Sigmoid colon (tissue), 4 donors: Measurements from ENCODE around the gene AHR.

ENCODE experiments used
- CTCF ChIP-seq, 4 experiments: fragments of 450-650 bp in 3 of 4; fragments of 200-600 bp in 1 of 4; IDR thresholded peaks; one replicate each; pipeline ENCODE4 v1.5.1; 2016 to 2019; ENCODE audit warnings: antibody characterized with exemption in 4 of 4, mild to moderate bottlenecking in 3 of 4, moderate library complexity in 2 of 4
- EP300 ChIP-seq, 4 donors: sonication (generic); formaldehyde crosslinking; IDR thresholded peaks; one replicate each; pipeline ENCODE4 v1.6.1; 2017; ENCODE audit warnings: antibody characterized with exemption in 4 of 4
- POLR2A ChIP-seq, 2 donors: fragments of 450-650 bp; IDR thresholded peaks; one replicate each; pipeline ENCODE4 v1.6.1; 2016; ENCODE audit warnings: antibody characterized with exemption in 2 of 2, mild to moderate bottlenecking in 2 of 2, moderate library complexity in 2 of 2
- POLR2AphosphoS5 ChIP-seq, 4 donors: sonication (generic); formaldehyde crosslinking; IDR thresholded peaks; one replicate each; pipeline ENCODE4 v1.6.1; 2017; ENCODE audit warnings: antibody characterized with exemption in 4 of 4

DNA sequence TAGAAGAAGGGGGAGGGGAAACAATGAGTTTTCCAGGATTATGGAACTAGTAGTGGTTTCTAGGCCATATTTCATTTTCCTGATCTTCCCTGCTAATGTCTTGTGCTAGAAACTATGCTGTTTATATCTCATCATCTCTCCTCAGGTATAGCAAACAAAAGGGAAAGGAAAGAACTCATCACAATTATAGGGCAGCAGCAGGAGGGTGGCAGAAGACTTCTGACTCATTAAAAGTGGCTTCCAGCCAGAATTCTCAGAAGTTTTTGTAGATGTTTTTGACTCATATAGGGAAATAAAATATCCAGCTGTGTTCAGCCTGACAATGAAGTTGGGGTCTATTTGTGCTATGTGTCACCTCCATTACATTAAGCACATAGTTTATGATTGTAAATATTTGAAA lies 6.5 kb downstream of the AHR start:
- peak in 2 of 4 donors; percentile 11 to 31 for TF ChIP-seq POLR2AphosphoS5 (IDR thresholded peaks at IDR 0.05)
- TF ChIP-seq CTCF (IDR thresholded peaks at IDR 0.05): no peak
- no peak for TF ChIP-seq POLR2A (IDR thresholded peaks at IDR 0.05)
- no peak for TF ChIP-seq EP300 (IDR thresholded peaks at IDR 0.05)
